Skeletal muscle satellite cell (primary cell): Measurements from ENCODE around the gene RPAP3.

Experiments used
- H3K27me3 ChIP-seq: 2 replicates; pipeline ENCODE4 v1.7.0; 2013; ENCODE audit warnings: low read length; ENCODE audit not compliant: control insufficient read depth, insufficient read depth
- H3K36me3 ChIP-seq: 2 replicates; pipeline ENCODE4 v1.7.0; 2013; ENCODE audit warnings: mild to moderate bottlenecking, control low read depth, low read length; ENCODE audit not compliant: insufficient read depth
- H3K4me1 ChIP-seq: 2 replicates; pipeline ENCODE4 v1.7.0; 2013; ENCODE audit warnings: low read length; ENCODE audit not compliant: control insufficient read depth, insufficient read depth
- H3K4me2 ChIP-seq: 2 replicates; pipeline ENCODE4 v1.7.0; 2013; ENCODE audit warnings: mild to moderate bottlenecking, low read length
- H3K4me3 ChIP-seq: 2 replicates; pipeline ENCODE4 v1.7.0; 2013; ENCODE audit warnings: low read length
- H3K9ac ChIP-seq: 2 replicates; pipeline ENCODE4 v1.7.0; 2013; ENCODE audit warnings: mild to moderate bottlenecking, low read depth, low read length, moderate library complexity
- H3K9me3 ChIP-seq: replicated peaks from 2 replicates; pipeline ENCODE4 v1.7.0; 2013; ENCODE audit warnings: mild to moderate bottlenecking, control low read depth, low read length

The RPAP3 gene

DNA sequence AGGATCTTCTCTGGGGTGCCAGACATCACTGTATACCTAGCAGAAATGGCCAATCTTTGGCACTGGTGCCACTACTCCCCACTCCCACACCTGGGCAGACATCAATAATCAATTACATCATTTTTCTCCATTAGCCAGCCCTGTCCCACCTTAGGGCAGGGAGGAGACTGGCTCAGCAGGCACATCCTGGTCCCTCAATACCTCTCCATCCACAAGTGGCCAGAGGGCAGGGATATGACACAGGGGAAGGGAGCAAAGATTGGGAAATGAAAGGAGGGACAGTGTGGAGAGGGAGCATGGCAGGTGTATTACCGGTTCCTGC, 42.6 kb upstream of the RPAP3 start:
- peaks cover 18% of the 10 kb centered on the region for H3K4me1 ChIP-seq
- peaks cover 10% of the 10 kb centered on the region for H3K27me3 ChIP-seq
- no peaks in the 10 kb centered on the region for H3K36me3 ChIP-seq
- H3K9ac ChIP-seq, result no peak overlapping the region
- H3K9me3 ChIP-seq, result no peaks in the 10 kb centered on the region
- no peak overlapping the region for H3K4me2 ChIP-seq
- no peak overlapping the region for H3K4me3 ChIP-seq

- Histone ChIP-seq H3K27me3 (peaks cover 10% of the 10 kb centered on the region), H3K4me1 (peaks cover 12% of the 10 kb centered on the region), H3K4me3 (no peak overlapping the region), H3K4me2 (no peak overlapping the region), H3K9me3 (no peaks in the 10 kb centered on the region), H3K36me3 (no peaks in the 10 kb centered on the region), H3K9ac (no peak overlapping the region)
Observed at GRCh38 chr12:47747596-47748506, 42.0 kb upstream of the RPAP3 start.

DNA sequence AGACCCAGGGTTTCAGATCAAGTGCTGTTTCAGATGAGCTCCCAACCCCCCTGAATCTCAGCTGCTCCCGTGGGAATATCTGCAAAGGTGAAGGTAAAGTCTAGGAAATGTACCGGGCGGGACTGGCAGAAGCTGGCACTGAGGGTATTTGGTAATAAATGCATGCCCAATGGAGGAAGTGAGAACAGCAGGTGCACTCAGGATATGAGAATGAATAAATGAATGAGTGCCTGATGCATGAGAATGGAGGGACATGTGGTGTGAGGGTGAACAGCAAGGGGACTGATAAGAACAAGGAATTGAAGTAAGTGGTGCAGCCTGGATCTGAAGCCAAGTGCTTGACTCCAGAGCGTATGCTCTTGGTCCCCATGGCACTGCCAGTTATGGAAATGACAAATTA, 41.3 kb upstream of the RPAP3 start:
- H3K27me3 ChIP-seq, result peaks cover 10% of the 10 kb centered on the region
- no peaks in the 10 kb centered on the region for H3K36me3 ChIP-seq
- no peaks in the 10 kb centered on the region for H3K9me3 ChIP-seq
- H3K9ac ChIP-seq, result no peak overlapping the region
- H3K4me1 ChIP-seq, result peaks cover 4% of the 10 kb centered on the region
- no peak overlapping the region for H3K4me3 ChIP-seq
- H3K4me2 ChIP-seq, result no peak overlapping the region

DNA sequence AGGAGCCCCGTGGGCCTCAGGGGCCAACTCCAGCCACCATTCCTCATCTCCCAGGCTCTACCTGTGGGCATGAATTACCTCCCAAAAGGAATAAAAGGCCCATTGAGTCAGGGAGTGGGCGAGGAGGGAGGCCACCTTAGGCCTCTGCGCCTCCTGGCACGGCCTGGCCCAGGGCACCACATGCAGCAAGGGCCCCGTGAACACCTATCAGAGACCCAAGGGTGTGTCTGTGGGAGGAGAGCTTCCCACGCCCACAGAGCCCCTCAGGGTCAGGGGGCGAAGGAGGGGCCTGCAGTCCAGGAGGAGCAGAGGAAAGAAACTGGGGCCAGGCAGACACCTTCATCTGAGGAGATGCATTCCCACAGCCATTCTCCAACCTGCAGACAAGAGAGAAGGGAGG, 40.7 kb upstream of the RPAP3 start:
- no peaks in the 10 kb centered on the region for H3K9me3 ChIP-seq
- no peak overlapping the region for H3K4me3 ChIP-seq
- H3K9ac ChIP-seq, result no peak overlapping the region
- peaks cover 10% of the 10 kb centered on the region for H3K27me3 ChIP-seq
- H3K36me3 ChIP-seq, result no peaks in the 10 kb centered on the region
- H3K4me2 ChIP-seq, result no peak overlapping the region
- H3K4me1 ChIP-seq, result peaks cover 4% of the 10 kb centered on the region

- H3K36me3 ChIP-seq, result no peaks in the 10 kb centered on the region
- peaks cover 8% of the 10 kb centered on the region for H3K4me1 ChIP-seq
- H3K9ac ChIP-seq, result no peak overlapping the region
- H3K9me3 ChIP-seq, result no peaks in the 10 kb centered on the region
- no peak overlapping the region for H3K4me3 ChIP-seq
- H3K27me3 ChIP-seq, result peaks cover 10% of the 10 kb centered on the region
- H3K4me2 ChIP-seq, result no peak overlapping the region
Observed at GRCh38 chr12:47746073-47746472, 40.2 kb upstream of the RPAP3 start.

DNA sequence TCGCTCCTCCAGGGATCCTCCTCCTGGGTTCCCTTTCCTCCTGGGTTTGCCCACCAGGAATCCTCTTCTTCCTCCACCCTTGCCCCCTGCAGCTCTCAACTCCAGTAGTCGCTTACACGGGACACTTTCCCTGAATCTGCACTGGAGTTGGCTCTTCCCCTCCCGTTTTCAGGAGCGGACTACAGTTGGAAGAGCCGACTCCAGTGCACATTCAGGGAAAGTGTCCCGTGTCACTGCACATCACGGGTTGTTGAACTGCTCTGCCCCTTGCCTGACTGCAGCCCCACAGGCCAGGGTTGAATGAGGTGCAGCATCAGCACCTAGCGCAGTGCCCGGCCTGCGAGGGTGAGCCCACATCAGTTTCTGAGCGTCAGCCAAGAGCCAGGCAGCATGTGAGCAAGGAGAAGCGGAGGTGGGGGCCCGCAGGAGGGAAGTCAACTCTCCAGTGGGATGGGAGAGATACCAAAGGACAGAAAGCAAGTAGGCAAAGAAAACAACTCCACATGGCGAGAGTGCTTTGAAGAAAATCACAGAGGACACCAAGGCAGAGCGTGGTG, 39.7 kb upstream of the RPAP3 start:
- Histone ChIP-seq H3K36me3 (no peaks in the 10 kb centered on the region), H3K4me2 (no peak overlapping the region), H3K9me3 (no peaks in the 10 kb centered on the region), H3K4me1 (peaks cover 11% of the 10 kb centered on the region), H3K9ac (no peak overlapping the region), H3K27me3 (peaks cover 10% of the 10 kb centered on the region), H3K4me3 (no peak overlapping the region)

- H3K4me2 ChIP-seq, result no peak overlapping the region
- H3K9me3 ChIP-seq, result no peaks in the 10 kb centered on the region
- no peaks in the 10 kb centered on the region for H3K36me3 ChIP-seq
- peaks cover 10% of the 10 kb centered on the region for H3K27me3 ChIP-seq
- peaks cover 11% of the 10 kb centered on the region for H3K4me1 ChIP-seq
- H3K4me3 ChIP-seq, result no peak overlapping the region
- H3K9ac ChIP-seq, result no peak overlapping the region
Observed at GRCh38 chr12:47744778-47745436, 39.1 kb upstream of the RPAP3 start.

DNA sequence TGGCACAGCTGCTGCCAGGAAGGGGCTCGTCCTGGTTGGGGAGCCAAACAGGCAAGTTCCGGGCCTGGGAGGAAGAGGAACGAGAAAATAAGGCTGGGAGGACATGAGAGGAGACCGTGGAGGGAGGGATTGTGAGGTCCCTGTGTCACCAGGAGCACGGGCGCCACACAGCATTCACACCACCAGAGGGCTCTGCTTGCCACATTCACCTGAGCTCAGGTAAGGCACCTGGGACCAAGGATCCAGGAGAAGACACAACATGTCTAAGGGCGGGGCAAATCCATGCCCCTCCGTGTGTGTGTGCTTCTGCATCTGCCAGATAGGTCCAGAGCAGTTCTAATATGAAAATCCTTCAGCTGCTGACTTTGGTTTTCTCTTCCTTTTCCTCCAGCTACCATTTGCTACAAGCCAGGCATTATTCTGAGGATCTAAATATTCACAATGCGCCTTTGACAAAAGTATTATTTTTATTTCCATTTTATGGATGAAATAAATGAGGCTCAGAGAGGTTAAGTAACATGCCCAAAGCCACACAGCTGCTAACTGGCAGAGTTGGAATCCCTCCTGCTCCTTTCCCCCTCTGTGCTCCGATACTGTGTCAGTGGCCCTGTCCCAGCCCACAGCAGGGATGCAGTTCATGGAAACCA, 38.3 kb upstream of the RPAP3 start:
- Histone ChIP-seq H3K4me1 (peaks cover 11% of the 10 kb centered on the region), H3K9ac (no peak overlapping the region), H3K4me3 (no peak overlapping the region), H3K4me2 (no peak overlapping the region), H3K36me3 (no peaks in the 10 kb centered on the region), H3K9me3 (no peaks in the 10 kb centered on the region), H3K27me3 (peaks cover 10% of the 10 kb centered on the region)

- no peaks in the 10 kb centered on the region for H3K9me3 ChIP-seq
- H3K4me3 ChIP-seq, result no peak overlapping the region
- peaks cover 10% of the 10 kb centered on the region for H3K27me3 ChIP-seq
- no peaks in the 10 kb centered on the region for H3K36me3 ChIP-seq
- H3K9ac ChIP-seq, result no peak overlapping the region
- peaks cover 11% of the 10 kb centered on the region for H3K4me1 ChIP-seq
- H3K4me2 ChIP-seq, result no peak overlapping the region
Observed at GRCh38 chr12:47743311-47743860, 37.6 kb upstream of the RPAP3 start.

GRCh38 chr12:47742253-47742825, 36.5 kb upstream of the RPAP3 start:
- peaks cover 15% of the 10 kb centered on the region for H3K4me1 ChIP-seq
- H3K9ac ChIP-seq, result no peak overlapping the region
- no peaks in the 10 kb centered on the region for H3K36me3 ChIP-seq
- H3K9me3 ChIP-seq, result no peaks in the 10 kb centered on the region
- no peak overlapping the region for H3K4me2 ChIP-seq
- no peak overlapping the region for H3K4me3 ChIP-seq
- H3K27me3 ChIP-seq, result peaks cover 10% of the 10 kb centered on the region

DNA sequence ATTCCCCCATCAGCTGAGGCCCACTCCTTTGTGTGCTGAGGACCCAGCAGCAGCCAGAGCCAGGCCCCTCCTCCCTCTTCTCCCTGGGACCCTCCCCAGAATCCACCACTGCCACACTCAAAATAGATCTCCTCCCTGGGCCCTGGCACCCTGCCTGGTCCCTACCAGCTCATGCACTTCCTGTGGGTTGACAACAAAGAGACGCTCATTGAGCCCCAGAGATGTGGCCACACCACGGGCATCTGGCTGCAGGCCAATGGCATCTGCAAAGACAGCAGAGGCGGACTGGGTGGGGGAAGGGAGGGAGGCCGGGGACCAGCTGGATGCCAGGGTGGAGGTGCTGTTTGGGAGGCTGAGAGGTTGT, 35.5 kb upstream of the RPAP3 start:
- H3K4me2 ChIP-seq, result no peak overlapping the region
- peaks cover 10% of the 10 kb centered on the region for H3K27me3 ChIP-seq
- H3K36me3 ChIP-seq, result no peaks in the 10 kb centered on the region
- no peak overlapping the region for H3K9ac ChIP-seq
- H3K4me1 ChIP-seq, result peaks cover 25% of the 10 kb centered on the region
- H3K9me3 ChIP-seq, result no peaks in the 10 kb centered on the region
- H3K4me3 ChIP-seq, result no peak overlapping the region
